Lower lobe of right lung (tissue), 2 donors: ENCODE measurements around the gene SLC26A2. TPM values are rescaled to one million over a fixed set of nuclear protein-coding genes. Genes with fewer than 3 reads are reported as not detected.

ENCODE experiments used
- ATAC-seq, 2 donors: fragments of 200-7000 bp; cut with Tn5 transposase; one replicate each; pipeline ENCODE4 v1.9.1; 2020 to 2022; ENCODE audit warnings: mild to moderate bottlenecking in 2 of 2, moderate library complexity in 2 of 2
- DNase-seq: peaks from one replicate; pipeline ENCODE4 v3.0.0-alpha.2; 2020
- H3K27ac ChIP-seq: fragments of 200-600 bp; one replicate; pipeline ENCODE4 v1.8.0; 2022
- H3K27me3 ChIP-seq: fragments of 200-600 bp; one replicate; pipeline ENCODE4 v1.8.0; 2022; ENCODE audit warnings: low read depth
- H3K36me3 ChIP-seq: fragments of 200-600 bp; one replicate; pipeline ENCODE4 v1.8.0; 2022; ENCODE audit warnings: mild to moderate bottlenecking
- H3K4me1 ChIP-seq: fragments of 200-600 bp; one replicate; pipeline ENCODE4 v1.8.0; 2022
- H3K4me3 ChIP-seq: fragments of 200-600 bp; one replicate; pipeline ENCODE4 v1.8.0; 2022; ENCODE audit warnings: mild to moderate bottlenecking
- H3K9me3 ChIP-seq: fragments of 200-600 bp; one replicate; pipeline ENCODE4 v1.8.0; 2022
- CTCF ChIP-seq: fragments of 200-600 bp; IDR thresholded peaks from one replicate; pipeline ENCODE4 v1.8.0; 2022; ENCODE audit warnings: antibody characterized with exemption, mild to moderate bottlenecking
- intact Hi-C: fragments of 100-400 bp; cut with DNase I; formaldehyde crosslinking; loops from one replicate; pipeline ENCODE4 v1.11.0; 2022
- total RNA-seq: library from RNA; stranded (reverse); fragmentation: NEBNext Ultra II Directional; extraction: Animal tissue kit (Norgen Biotek cat#: 25700); gene quantifications from one replicate; pipeline ENCODE4 v1.2.1, GENCODE V29; 2021
- donor health status: DM: no; HTN: yes; CAD: no; lungs with severe emphysema.

The SLC26A2 gene
- total RNA-seq, 1 donor from 2014 or later = 14.7 TPM

DNA sequence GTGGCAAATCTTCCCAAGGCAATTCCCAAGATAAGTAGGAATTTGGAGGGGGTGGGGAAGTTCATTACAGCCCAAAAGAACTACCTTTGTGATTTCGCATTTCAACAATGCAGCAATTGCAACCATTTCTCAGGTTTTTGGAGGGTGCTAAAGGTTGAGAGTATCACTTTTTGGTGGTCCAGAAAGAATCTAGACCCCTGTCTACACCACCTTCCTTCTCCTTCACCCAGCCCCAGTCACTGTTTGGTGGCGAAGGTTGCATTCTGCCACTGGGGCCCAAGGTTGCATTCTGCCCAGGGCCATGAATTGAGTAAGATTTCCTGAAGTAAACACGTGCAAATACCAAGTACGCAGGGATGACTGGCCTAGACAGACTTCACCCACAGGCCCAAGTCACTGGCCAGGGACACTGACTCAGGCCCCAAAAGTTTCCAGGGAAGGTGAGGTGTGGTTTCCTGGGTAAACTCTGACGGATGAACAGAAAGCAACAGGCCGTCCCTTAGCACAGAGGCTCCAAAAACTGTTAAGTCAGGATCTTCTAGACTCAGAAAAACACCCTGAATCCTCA is 21.7 kb upstream of the SLC26A2 start:
- Histone ChIP-seq H3K4me3 (no peak overlapping the region), H3K27me3 (no peaks in the 10 kb centered on the region), H3K4me1 (peaks cover 17% of the 10 kb centered on the region), H3K36me3 (no peaks in the 10 kb centered on the region), H3K27ac (no peak overlapping the region), H3K9me3 (no peaks in the 10 kb centered on the region)
- no peak for TF ChIP-seq CTCF
- no peak for DNase-seq
- ATAC-seq = peak; percentile 48 to 56
- intact Hi-C loops = no loop called here

DNA sequence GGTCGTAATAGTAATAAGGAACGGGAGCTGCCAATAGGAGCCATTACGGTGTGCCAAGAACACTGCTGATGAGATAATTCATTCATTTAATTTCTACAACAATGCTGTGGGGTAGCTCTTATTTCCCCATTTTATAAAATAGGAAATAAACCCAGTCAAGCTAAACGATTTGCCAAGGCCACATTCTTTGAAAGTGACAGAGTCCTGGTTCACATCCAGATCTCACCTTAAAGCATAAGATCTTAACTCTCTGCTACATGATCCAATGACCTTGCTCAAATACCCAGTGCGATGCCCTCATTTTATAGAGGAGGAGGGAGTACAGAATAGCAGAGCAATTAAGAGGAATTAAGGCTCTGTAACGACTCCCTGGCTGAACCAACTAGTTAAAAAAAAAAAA is 21.0 kb upstream of the SLC26A2 start:
- H3K27me3 ChIP-seq = no peaks in the 10 kb centered on the region
- DNase-seq (no peak), ATAC-seq (peak; percentile 25 to 46)
- H3K4me1 ChIP-seq = peaks cover 17% of the 10 kb centered on the region
- no peaks in the 10 kb centered on the region for H3K36me3 ChIP-seq
- no peak overlapping the region for H3K4me3 ChIP-seq
- H3K27ac ChIP-seq = no peak overlapping the region
- intact Hi-C loops = no loop called here
- no peaks in the 10 kb centered on the region for H3K9me3 ChIP-seq
- TF ChIP-seq CTCF = no peak

DNA sequence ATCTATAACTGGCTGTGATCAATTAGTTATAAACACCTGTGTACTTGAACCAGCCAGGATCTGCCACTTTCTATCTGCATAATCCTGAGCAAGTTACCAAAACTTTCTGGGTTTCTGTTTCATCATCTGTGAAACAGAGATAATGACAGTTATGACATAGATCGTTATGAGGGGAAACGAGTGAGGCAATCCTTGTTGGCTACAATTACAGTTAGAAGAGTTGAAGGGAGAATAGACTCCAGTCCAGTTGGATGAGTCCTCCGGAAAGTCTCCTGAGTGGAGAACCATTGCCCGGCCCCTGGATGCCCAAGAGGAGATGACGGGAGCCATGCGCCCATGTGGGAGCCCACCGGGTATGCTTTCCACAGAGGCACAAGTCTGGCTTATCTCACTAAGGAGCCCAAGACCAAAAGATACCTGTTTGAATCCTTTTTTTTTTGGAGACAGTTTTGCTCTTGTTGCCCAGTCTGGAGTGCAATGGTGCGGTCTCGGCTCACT is 20.4 kb upstream of the SLC26A2 start:
- Histone ChIP-seq H3K27me3 (no peaks in the 10 kb centered on the region), H3K9me3 (no peaks in the 10 kb centered on the region), H3K4me3 (no peak overlapping the region), H3K4me1 (peaks cover 17% of the 10 kb centered on the region), H3K36me3 (no peaks in the 10 kb centered on the region), H3K27ac (no peak overlapping the region)
- ATAC-seq = no peak
- intact Hi-C loops = no loop called here
- no peak for TF ChIP-seq CTCF
- no peak for DNase-seq

DNA sequence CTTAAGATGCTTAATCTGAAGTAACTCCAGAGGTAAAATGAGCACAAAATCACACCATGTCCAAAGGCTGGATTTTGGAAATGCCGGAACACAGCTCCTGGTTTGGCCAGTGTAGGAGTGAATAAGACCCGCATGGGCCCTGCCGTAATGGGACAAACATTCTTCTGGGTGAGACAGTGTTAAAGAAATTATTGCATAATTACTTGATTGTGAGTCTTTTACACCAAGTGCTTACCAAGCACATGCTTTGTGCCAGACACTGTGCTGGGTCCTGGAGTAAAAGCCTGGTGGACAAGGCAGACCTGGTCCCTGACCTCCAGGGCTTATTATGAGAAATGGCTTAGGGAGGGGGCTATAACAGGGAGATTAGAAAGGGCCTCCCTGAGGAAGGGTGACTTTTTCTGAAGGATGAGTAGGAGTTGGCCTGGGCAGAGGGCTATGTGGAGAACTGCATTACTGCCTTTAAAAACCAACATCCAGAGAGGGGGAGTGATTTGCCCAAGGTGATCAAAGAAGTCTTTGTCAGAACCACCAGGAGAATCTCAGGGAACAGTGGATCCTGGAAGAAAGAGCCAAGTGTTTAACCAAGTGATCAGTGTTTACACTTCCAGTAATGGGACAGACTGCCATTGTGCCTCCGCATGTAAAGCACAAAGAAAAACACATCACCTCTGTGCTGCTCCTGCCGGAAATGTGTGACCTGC is 19.5 kb upstream of the SLC26A2 start:
- ATAC-seq = no peak
- TF ChIP-seq CTCF = no peak
- H3K27ac ChIP-seq = no peak overlapping the region

GRCh38 chr5:149941795-149942194 is 18.8 kb upstream of the SLC26A2 start:
- ATAC-seq (no peak), DNase-seq (no peak)
- Histone ChIP-seq H3K9me3 (no peaks in the 10 kb centered on the region), H3K36me3 (no peaks in the 10 kb centered on the region), H3K4me3 (no peak overlapping the region), H3K27me3 (no peaks in the 10 kb centered on the region), H3K27ac (no peak overlapping the region), H3K4me1 (peaks cover 17% of the 10 kb centered on the region)
- intact Hi-C loops = no loop called here
- no peak for TF ChIP-seq CTCF

More for the DNA sequence above, 19.5 kb upstream of the SLC26A2 start:
- no peaks in the 10 kb centered on the region for H3K27me3 ChIP-seq
- H3K4me1 ChIP-seq = peaks cover 17% of the 10 kb centered on the region
- no peaks in the 10 kb centered on the region for H3K9me3 ChIP-seq
- no peaks in the 10 kb centered on the region for H3K36me3 ChIP-seq
- H3K4me3 ChIP-seq = no peak overlapping the region
- DNase-seq = no peak
- intact Hi-C loops = no loop called here
